ENCODE results near the gene USP12.

DNA sequence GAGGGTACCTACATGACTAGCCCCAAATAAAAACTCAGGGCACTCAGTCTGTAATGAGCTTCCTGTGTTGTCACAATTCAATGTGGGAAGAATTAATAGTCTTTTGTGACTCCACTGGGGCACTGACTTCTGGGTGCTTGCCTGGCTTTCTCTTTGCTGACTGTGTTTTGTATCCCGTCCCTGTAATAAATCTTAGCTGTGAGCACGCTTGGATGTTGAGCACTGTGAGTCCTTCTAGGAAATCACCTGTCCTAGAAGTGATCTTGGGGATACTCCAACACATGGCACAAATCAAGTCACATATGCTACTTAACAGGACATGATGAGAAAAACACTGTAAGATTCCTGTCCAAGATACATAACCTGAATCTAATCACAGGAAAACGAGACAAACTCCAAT is 83.0 kb downstream of the USP12 start:
- TF ChIP-seq, protein P1, sequence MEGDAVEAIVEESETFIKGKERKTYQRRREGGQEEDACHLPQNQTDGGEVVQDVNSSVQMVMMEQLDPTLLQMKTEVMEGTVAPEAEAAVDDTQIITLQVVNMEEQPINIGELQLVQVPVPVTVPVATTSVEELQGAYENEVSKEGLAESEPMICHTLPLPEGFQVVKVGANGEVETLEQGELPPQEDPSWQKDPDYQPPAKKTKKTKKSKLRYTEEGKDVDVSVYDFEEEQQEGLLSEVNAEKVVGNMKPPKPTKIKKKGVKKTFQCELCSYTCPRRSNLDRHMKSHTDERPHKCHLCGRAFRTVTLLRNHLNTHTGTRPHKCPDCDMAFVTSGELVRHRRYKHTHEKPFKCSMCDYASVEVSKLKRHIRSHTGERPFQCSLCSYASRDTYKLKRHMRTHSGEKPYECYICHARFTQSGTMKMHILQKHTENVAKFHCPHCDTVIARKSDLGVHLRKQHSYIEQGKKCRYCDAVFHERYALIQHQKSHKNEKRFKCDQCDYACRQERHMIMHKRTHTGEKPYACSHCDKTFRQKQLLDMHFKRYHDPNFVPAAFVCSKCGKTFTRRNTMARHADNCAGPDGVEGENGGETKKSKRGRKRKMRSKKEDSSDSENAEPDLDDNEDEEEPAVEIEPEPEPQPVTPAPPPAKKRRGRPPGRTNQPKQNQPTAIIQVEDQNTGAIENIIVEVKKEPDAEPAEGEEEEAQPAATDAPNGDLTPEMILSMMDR (IDR thresholded peaks at IDR 0.05; ENCODE audit: insufficient read depth, low read length), result no peak
- no peak for TF ChIP-seq POLR2AphosphoS5 (IDR thresholded peaks at IDR 0.05; ENCODE audit: low read depth)
- TF ChIP-seq, protein P2, sequence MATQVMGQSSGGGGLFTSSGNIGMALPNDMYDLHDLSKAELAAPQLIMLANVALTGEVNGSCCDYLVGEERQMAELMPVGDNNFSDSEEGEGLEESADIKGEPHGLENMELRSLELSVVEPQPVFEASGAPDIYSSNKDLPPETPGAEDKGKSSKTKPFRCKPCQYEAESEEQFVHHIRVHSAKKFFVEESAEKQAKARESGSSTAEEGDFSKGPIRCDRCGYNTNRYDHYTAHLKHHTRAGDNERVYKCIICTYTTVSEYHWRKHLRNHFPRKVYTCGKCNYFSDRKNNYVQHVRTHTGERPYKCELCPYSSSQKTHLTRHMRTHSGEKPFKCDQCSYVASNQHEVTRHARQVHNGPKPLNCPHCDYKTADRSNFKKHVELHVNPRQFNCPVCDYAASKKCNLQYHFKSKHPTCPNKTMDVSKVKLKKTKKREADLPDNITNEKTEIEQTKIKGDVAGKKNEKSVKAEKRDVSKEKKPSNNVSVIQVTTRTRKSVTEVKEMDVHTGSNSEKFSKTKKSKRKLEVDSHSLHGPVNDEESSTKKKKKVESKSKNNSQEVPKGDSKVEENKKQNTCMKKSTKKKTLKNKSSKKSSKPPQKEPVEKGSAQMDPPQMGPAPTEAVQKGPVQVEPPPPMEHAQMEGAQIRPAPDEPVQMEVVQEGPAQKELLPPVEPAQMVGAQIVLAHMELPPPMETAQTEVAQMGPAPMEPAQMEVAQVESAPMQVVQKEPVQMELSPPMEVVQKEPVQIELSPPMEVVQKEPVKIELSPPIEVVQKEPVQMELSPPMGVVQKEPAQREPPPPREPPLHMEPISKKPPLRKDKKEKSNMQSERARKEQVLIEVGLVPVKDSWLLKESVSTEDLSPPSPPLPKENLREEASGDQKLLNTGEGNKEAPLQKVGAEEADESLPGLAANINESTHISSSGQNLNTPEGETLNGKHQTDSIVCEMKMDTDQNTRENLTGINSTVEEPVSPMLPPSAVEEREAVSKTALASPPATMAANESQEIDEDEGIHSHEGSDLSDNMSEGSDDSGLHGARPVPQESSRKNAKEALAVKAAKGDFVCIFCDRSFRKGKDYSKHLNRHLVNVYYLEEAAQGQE (IDR thresholded peaks at IDR 0.05; ENCODE audit: insufficient replicate concordance, low read depth), result no peak

Measured in HL-60 (cell line).